ENCODE data around the gene MRPL47.
A peak's percentile ranks its signal among the peaks of the same experiment; 100 is the strongest.
"Not testable (repeated sequence)": the region's sequence is repeated elsewhere in the genome, so short reads cannot be mapped to it uniquely, and the experiment has no call there.

MRPL47 gene

DNA sequence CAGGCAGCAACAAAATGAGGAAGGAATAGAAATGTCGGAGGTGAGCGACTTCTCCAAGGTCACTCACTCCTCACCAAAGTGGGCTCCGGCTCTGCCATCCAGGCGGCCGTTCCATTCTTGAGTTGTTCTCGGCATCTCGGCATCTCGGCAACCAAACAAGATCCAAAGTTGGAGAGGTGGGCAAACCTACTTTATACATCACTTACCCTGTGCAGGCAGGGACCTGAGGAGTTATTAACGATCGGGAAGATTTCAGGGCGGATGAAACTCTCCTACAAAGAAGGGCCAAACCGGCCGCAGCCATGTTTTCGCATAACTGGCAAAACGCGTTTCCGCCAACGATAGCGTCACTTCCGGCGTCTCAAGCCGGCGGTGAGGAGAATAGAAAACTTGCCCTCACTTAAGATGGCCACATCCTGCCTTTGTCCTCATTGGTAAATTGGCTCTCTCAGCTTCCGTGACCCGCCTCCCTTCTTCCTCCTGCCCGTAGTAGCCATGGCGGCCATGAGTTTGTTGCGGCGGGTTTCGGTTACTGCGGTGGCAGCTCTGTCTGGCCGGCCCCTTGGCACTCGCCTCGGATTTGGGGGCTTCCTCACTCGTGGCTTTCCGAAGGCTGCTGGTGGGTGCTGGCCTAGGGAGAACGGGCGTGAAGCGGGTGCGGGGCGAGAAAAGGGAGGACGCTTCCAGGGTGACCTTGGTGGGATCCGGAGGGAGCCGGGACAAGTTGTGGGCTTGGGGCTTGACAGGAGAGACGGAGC is at the start of gene MRPL47, which contains the start of gene NDUFB5:
MRPL47 (minus strand) TSS at position 318 of the 758 bp plus-strand sequence; CDS start at position 304, 14 bp downstream.
NDUFB5 (plus strand) TSS at position 474 of the 758 bp plus-strand sequence; CDS start at position 496, 22 bp downstream.
- Histone ChIP-seq H3K27me3 (ENCODE audit: control insufficient read depth in 1 of 2, insufficient read depth in 2 of 2, low read length in 2 of 2) (no peaks in the 10 kb centered on the region), H3K9ac (ENCODE audit: low read length) (peak within 1 kb of the TSS; percentile 99), H3K4me1 (ENCODE audit: insufficient read depth, low read length) (peaks cover 16% of the 10 kb centered on the region), H3K9me3 (ENCODE audit: low read length) (no peaks in the 10 kb centered on the region), H3K27ac (ENCODE audit: low read depth, low read length) (peak within 1 kb of the TSS; percentile 89), H3K4me3 (ENCODE audit: low read depth in 1 of 2, low read length in 2 of 2) (peak within 1 kb of the TSS; percentile 82 to 100), H3K36me3 (ENCODE audit: insufficient read depth, low read length) (peaks cover 13% of the 10 kb centered on the region)

DNA sequence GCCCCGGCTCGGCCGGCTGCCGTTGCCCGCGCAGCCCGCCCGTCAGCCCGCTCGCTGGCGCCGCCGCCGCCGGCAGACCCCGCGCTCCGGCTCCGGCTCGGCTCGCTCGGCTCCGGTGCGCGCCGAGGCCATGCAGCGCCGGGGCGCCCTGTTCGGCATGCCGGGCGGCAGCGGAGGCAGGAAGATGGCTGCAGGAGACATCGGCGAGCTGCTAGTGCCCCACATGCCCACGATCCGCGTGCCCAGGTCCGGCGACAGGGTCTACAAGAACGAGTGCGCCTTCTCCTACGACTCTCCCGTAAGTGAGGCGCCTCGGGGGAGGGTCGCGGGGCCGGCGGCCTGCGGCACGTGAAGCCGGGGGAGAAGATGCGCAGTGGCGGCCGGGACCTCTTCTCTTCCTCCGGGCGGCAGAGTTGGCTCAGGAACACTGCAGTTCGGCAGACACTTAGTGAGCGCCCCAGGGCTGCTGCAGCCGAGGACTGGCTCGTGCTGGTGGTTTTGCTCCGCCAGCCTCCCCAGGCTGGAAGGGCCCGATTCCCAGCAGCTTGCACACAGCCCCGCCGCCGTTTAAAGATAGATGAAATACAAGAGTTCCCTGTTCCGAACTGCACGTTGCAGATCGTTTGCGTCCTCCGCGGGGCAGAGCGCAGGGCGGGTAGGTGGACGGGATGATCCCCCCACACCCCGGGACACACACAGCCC is 48.8 kb upstream of the MRPL47 start:
- peak overlapping the region; percentile 73 for H3K27ac ChIP-seq (ENCODE audit: low read depth, low read length)
- H3K4me1 ChIP-seq (ENCODE audit: insufficient read depth, low read length) = peaks cover 4% of the 10 kb centered on the region
- peak overlapping the region; percentile 45 for H3K9ac ChIP-seq (ENCODE audit: low read length)
- H3K27me3 ChIP-seq (ENCODE audit: control insufficient read depth in 1 of 2, insufficient read depth in 2 of 2, low read length in 2 of 2) = no peaks in the 10 kb centered on the region
- H3K9me3 ChIP-seq (ENCODE audit: low read length) = no peaks in the 10 kb centered on the region
- peak overlapping the region; percentile 74 to 84 for H3K4me3 ChIP-seq (ENCODE audit: low read depth in 1 of 2, low read length in 2 of 2)
- H3K36me3 ChIP-seq (ENCODE audit: insufficient read depth, low read length) = no peaks in the 10 kb centered on the region

DNA sequence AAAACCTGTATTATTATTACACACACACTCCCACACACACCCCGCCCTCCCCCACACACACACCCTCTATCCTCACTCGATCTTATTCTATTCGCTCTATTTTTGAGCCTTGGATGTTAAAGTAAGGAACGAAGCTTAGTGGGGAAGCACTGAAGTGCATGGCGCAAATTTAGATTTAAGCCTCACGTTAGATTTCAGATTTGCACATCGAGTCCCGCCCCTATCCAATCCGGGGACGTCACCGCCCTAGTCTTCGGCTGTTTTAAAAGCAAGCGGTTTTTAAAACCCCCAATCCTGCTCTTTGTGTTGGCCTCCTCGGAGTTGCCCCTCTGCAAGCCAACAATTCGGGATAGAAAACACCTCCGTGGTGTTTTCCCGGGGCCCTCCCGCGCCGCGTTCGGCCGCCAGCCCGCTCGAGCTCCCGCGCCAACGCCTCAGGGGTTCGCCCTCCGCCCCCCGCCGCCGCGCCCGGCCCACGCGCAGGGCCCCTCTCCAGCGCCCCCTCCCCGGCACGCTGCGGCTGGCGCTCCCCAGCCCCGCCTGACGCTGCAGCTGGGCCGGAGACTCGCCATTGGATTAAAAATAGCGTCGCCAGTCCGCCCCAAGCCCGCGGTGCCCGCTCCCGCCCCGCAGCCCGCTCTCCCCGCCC is 48.1 kb upstream of the MRPL47 start, which contains the start of gene USP13:
USP13 (plus strand) TSS at position 594 of the 649 bp plus-strand sequence. CDS start 186 bp downstream, outside the sequence.
- H3K9ac ChIP-seq (ENCODE audit: low read length) = peak within 1 kb of the TSS; percentile 50

DNA sequence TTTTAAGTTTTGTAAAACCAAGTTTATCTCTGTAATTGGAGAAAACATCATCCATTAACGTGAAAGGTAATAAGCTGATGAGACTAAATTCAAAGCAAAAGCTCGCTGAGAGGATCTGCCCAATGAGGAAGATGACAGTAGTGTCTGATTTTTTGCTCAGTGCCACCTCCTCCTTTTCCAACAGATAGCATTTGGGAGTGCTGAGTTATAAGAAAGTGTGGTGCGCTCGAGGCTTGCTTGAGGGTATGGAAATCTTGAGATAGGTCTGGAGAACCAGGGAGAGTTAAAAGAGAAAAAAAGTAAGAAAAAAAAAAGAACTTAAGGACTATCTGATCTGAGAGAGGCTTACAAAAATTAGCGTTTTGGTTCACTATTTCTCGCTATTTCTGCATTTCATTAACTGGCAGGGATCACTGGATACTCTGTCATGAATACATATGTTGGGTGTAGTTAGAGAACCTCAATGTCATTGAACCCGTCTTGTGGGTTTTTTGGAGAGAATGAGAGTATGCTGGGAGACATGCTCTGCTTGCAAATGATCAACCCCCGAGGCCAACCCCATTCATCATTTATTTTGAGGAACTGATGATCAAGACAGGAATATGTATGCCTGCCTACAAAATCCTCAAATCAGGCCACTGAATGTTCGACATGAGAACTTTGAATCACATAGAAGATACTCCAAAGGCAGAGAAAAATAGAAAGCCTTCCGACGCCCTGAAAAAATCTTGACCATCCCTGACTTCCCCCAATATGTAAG is 47.4 kb upstream of the MRPL47 start:
- Histone ChIP-seq H3K4me3 (ENCODE audit: low read depth in 1 of 2, low read length in 2 of 2) (peak overlapping the region; percentile 69 to 84), H3K9ac (ENCODE audit: low read length) (peak overlapping the region; percentile 50), H3K27ac (ENCODE audit: low read depth, low read length) (peak overlapping the region; percentile 70), H3K9me3 (ENCODE audit: low read length) (no peaks in the 10 kb centered on the region), H3K27me3 (ENCODE audit: control insufficient read depth in 1 of 2, insufficient read depth in 2 of 2, low read length in 2 of 2) (no peaks in the 10 kb centered on the region), H3K4me1 (ENCODE audit: insufficient read depth, low read length) (peaks cover 4% of the 10 kb centered on the region), H3K36me3 (ENCODE audit: insufficient read depth, low read length) (no peaks in the 10 kb centered on the region)

More for the DNA sequence above, 48.1 kb upstream of the MRPL47 start, which contains the start of gene USP13:
- no peaks in the 10 kb centered on the region for H3K9me3 ChIP-seq (ENCODE audit: low read length)
- H3K4me1 ChIP-seq (ENCODE audit: insufficient read depth, low read length) = peaks cover 4% of the 10 kb centered on the region
- peak within 1 kb of the TSS; percentile 73 for H3K27ac ChIP-seq (ENCODE audit: low read depth, low read length)
- no peaks in the 10 kb centered on the region for H3K36me3 ChIP-seq (ENCODE audit: insufficient read depth, low read length)
- peak within 1 kb of the TSS; percentile 74 to 84 for H3K4me3 ChIP-seq (ENCODE audit: low read depth in 1 of 2, low read length in 2 of 2)
- no peaks in the 10 kb centered on the region for H3K27me3 ChIP-seq (ENCODE audit: control insufficient read depth in 1 of 2, insufficient read depth in 2 of 2, low read length in 2 of 2)

DNA sequence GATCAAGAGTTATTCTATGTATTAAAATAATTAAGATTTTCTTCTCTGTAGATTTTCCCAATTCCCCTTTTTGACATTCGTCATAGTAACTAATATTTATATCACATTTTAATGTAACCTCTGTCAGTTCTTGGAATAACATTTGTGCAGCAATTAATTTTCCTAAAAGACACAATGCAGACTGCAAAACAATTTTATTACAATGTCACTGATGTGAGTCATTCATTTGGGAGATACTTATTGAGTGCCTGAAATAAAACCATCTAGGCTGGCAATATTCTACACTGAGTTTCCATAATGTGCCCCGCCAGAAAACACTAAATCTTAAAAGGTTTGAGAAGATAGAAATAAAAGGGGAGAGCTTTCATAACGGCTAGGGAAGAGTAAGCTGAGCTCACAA is 41.7 kb upstream of the MRPL47 start:
- Histone ChIP-seq H3K4me3 (ENCODE audit: low read depth in 1 of 2, low read length in 2 of 2) (no peak overlapping the region), H3K27ac (ENCODE audit: low read depth, low read length) (no peak overlapping the region), H3K36me3 (ENCODE audit: insufficient read depth, low read length) (no peaks in the 10 kb centered on the region), H3K9ac (ENCODE audit: low read length) (no peak overlapping the region), H3K27me3 (ENCODE audit: control insufficient read depth in 1 of 2, insufficient read depth in 2 of 2, low read length in 2 of 2) (no peaks in the 10 kb centered on the region), H3K9me3 (ENCODE audit: low read length) (no peaks in the 10 kb centered on the region), H3K4me1 (ENCODE audit: insufficient read depth, low read length) (no peaks in the 10 kb centered on the region)

DNA sequence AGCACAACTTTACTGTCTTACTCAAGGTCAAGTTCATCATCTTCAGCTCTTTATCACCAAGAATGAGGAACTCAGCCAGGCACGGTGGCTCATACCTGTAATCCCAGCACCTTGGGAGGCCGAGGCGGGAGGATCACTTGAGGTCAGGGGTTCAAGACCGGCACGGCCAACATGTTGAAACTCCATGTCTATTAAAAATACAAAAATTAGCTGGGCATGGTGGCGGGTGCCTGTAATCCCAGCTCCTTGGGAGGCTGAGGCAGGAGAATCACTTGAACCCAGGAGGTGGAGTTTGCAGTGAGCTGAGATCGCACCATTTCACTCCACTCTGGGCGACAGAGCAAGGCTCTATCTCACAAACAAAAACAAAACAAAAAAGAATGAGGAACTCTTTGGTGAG is 39.4 kb upstream of the MRPL47 start:
- H3K4me3 ChIP-seq (ENCODE audit: low read depth in 1 of 2, low read length in 2 of 2); H3K27ac ChIP-seq (ENCODE audit: low read depth, low read length); H3K36me3 ChIP-seq (ENCODE audit: insufficient read depth, low read length); H3K27me3 ChIP-seq (ENCODE audit: control insufficient read depth in 1 of 2, insufficient read depth in 2 of 2, low read length in 2 of 2); H3K9ac ChIP-seq (ENCODE audit: low read length); H3K4me1 ChIP-seq (ENCODE audit: insufficient read depth, low read length); H3K9me3 ChIP-seq (ENCODE audit: low read length): not testable (repeated sequence)

DNA sequence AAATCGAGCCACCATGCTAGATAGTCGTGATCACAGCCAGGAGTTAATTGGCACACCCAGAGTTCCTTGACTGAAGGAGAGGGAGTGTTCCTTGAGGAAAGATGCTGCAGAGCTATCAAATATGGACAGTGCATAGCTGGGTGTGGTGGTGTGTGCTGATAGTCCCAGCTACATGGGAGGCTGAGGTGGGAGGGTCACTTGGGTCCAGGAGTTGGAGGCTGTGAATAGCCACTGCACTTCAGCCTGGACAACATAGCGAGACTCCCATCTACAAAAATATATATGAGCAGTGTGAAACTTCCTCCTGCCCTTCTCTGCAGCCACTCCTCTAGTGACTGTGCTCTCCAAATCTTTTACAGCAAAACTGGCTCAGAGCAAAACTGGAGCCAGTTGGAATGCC is 38.4 kb upstream of the MRPL47 start:
- Histone ChIP-seq H3K9me3 (ENCODE audit: low read length) (no peaks in the 10 kb centered on the region), H3K9ac (ENCODE audit: low read length) (no peak overlapping the region), H3K4me1 (ENCODE audit: insufficient read depth, low read length) (no peaks in the 10 kb centered on the region), H3K4me3 (ENCODE audit: low read depth in 1 of 2, low read length in 2 of 2) (no peak overlapping the region), H3K27me3 (ENCODE audit: control insufficient read depth in 1 of 2, insufficient read depth in 2 of 2, low read length in 2 of 2) (no peaks in the 10 kb centered on the region), H3K27ac (ENCODE audit: low read depth, low read length) (no peak overlapping the region), H3K36me3 (ENCODE audit: insufficient read depth, low read length) (no peaks in the 10 kb centered on the region)

DNA sequence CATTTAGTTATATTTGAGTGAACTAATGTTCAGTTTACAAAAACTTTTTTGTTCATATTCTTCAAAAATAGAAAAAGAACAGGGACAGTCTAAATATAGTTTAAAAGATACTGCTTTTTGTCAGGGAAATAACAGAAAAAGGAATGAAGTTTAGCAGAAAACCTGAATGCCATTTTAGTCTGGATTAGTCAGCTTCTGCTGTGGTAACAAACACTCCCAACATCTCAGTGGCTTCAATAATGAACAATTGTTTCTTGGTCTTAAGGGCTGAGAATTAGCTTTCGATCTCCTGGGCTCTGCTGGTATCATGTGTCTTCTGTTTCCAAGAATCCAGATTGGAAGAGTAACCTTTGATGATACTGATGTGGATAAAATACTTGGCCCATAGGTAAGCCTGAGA is 36.0 kb upstream of the MRPL47 start:
- H3K9ac ChIP-seq (ENCODE audit: low read length) = no peak overlapping the region
- H3K36me3 ChIP-seq (ENCODE audit: insufficient read depth, low read length) = no peaks in the 10 kb centered on the region
- no peaks in the 10 kb centered on the region for H3K9me3 ChIP-seq (ENCODE audit: low read length)
- H3K4me1 ChIP-seq (ENCODE audit: insufficient read depth, low read length) = no peaks in the 10 kb centered on the region
- no peaks in the 10 kb centered on the region for H3K27me3 ChIP-seq (ENCODE audit: control insufficient read depth in 1 of 2, insufficient read depth in 2 of 2, low read length in 2 of 2)
- H3K4me3 ChIP-seq (ENCODE audit: low read depth in 1 of 2, low read length in 2 of 2) = no peak overlapping the region
- H3K27ac ChIP-seq (ENCODE audit: low read depth, low read length) = no peak overlapping the region

DNA sequence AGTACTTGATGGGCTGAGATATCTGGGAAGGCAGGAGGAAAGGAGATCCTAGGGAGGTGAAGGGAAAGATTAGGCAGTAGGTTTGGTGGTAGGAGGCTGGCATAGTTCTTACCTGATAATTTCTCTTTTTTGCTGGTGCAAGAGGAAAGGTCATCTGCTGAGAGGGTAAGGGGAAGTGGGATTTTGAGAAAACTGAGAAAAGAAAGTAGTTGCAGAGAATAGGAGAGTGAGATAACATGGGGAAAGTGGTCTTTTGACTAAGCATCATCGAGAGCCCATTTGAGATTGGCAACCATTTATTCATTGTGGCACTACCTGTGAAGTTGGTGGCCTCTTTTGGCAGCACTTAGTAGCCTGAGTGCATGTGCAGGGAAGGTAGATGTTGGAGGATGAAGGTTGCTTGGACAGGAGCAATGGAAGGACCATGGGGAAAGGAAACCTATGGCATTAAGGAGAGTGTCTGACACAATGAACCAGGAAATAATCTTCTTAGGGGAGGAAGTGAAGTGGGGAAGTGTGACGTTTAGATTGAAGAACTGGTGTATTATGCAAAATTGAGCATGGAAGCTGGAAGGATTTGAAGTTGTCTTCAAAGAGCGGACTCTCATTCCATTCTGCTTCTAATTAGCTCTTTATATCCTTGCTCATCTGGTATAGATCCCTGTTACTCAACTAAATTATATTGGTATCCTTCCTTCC is 26.5 kb upstream of the MRPL47 start:
- Histone ChIP-seq H3K36me3 (ENCODE audit: insufficient read depth, low read length) (peaks cover under 1% of the 10 kb centered on the region), H3K4me3 (ENCODE audit: low read depth in 1 of 2, low read length in 2 of 2) (no peak overlapping the region), H3K27ac (ENCODE audit: low read depth, low read length) (no peak overlapping the region), H3K9ac (ENCODE audit: low read length) (no peak overlapping the region), H3K4me1 (ENCODE audit: insufficient read depth, low read length) (no peaks in the 10 kb centered on the region), H3K9me3 (ENCODE audit: low read length) (no peaks in the 10 kb centered on the region), H3K27me3 (ENCODE audit: control insufficient read depth in 1 of 2, insufficient read depth in 2 of 2, low read length in 2 of 2) (no peaks in the 10 kb centered on the region)

DNA sequence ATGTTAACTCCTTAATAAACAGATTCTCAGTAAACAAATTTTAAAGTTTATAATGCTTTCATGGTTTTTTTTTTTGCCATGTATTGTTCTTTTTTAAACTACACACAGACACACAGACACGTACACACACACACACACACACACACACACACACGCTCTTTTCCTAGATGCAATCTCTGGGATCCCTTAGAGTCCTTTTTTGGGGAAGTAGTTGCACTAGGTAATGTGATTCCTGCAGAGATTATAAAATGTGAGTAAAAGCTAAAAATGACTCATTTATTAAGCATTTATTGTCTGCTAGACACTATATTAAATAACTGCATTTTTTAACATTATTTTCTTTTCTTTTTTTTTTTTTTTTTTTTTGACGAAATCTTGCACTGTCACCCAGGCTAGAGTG is 20.0 kb upstream of the MRPL47 start:
- H3K36me3 ChIP-seq (ENCODE audit: insufficient read depth, low read length) = peaks cover 30% of the 10 kb centered on the region
- H3K9ac ChIP-seq (ENCODE audit: low read length) = no peak overlapping the region
- H3K4me3 ChIP-seq (ENCODE audit: low read depth in 1 of 2, low read length in 2 of 2) = no peak overlapping the region
- no peak overlapping the region for H3K27ac ChIP-seq (ENCODE audit: low read depth, low read length)
- H3K4me1 ChIP-seq (ENCODE audit: insufficient read depth, low read length) = no peaks in the 10 kb centered on the region
- no peaks in the 10 kb centered on the region for H3K27me3 ChIP-seq (ENCODE audit: control insufficient read depth in 1 of 2, insufficient read depth in 2 of 2, low read length in 2 of 2)
- H3K9me3 ChIP-seq (ENCODE audit: low read length) = no peaks in the 10 kb centered on the region

Data from muscle layer of colon (tissue), 2 donors.